Activated CD8-positive, alpha-beta T cell treated with anti-CD3 and anti-CD28 coated beads for 36 hours (primary cell): ENCODE data around the gene DNAJC1. TPM values are rescaled to one million over a fixed set of nuclear protein-coding genes. Genes with fewer than 3 reads are reported as not detected.

Source experiments
- ATAC-seq: fragments of 200-7000 bp; cut with Tn5 transposase; one replicate; pipeline ENCODE4 v1.10.0; 2021; ENCODE audit warnings: mild to moderate bottlenecking, moderate library complexity
- CTCF ChIA-PET: fragments of 350-600 bp; sonication (Branson Sonifier 250); formaldehyde crosslinking; loops from one replicate; lab custom pipeline; 2021; ENCODE audit warnings: antibody characterized with exemption; lab: Charles Lee
- POLR2A ChIA-PET: fragments of 350-600 bp; sonication (Branson Sonifier 250); formaldehyde crosslinking; loops from one replicate; lab custom pipeline; 2021; ENCODE audit warnings: antibody characterized with exemption; lab: Charles Lee
- DNase-seq: peaks from one replicate; pipeline ENCODE4 v3.0.0-alpha.2; 2020
- H3K27ac Mint-ChIP-seq: one replicate; pipeline ENCODE4 v1.8.0; 2021; ENCODE audit warnings: mild to moderate bottlenecking, mixed read lengths
- H3K27me3 Mint-ChIP-seq: one replicate; pipeline ENCODE4 v1.8.0; 2021; ENCODE audit warnings: mixed read lengths
- H3K36me3 Mint-ChIP-seq: one replicate; pipeline ENCODE4 v1.8.0; 2021; ENCODE audit warnings: low read depth, mixed read lengths
- H3K4me1 Mint-ChIP-seq: one replicate; pipeline ENCODE4 v1.8.0; 2021; ENCODE audit warnings: low read depth, mixed read lengths
- H3K4me3 Mint-ChIP-seq: one replicate; pipeline ENCODE4 v1.8.0; 2021; ENCODE audit warnings: mild to moderate bottlenecking, moderate library complexity, mixed read lengths
- H3K9me3 Mint-ChIP-seq: one replicate; pipeline ENCODE4 v1.8.0; 2021; ENCODE audit warnings: mixed read lengths
- intact Hi-C: fragments of 100-400 bp; cut with micrococcal nuclease; formaldehyde crosslinking; loops from one replicate; pipeline ENCODE4 v1.10.0; 2022
- total RNA-seq, 2 experiments: library from RNA; stranded (reverse); gene quantifications; one replicate each; pipeline ENCODE4 v1.2.3, GENCODE V29; 2021
- TF ChIP-seq, protein P1 (sequence below): fragments of 200-600 bp; IDR thresholded peaks from one replicate; pipeline ENCODE4 v1.8.0; 2022; ENCODE audit warnings: antibody characterized with exemption, mild to moderate bottlenecking

Gene DNAJC1
- total RNA-seq, 2 experiments from 2014 or later, result 19.3 to 23.7 TPM

GRCh38 chr10:22010539-22010938 lies 7.0 kb upstream of the DNAJC1 start:
- intact Hi-C loops, result no loop called here
- H3K27ac Mint-ChIP-seq, result no peak overlapping the region
- TF ChIP-seq, protein P1, sequence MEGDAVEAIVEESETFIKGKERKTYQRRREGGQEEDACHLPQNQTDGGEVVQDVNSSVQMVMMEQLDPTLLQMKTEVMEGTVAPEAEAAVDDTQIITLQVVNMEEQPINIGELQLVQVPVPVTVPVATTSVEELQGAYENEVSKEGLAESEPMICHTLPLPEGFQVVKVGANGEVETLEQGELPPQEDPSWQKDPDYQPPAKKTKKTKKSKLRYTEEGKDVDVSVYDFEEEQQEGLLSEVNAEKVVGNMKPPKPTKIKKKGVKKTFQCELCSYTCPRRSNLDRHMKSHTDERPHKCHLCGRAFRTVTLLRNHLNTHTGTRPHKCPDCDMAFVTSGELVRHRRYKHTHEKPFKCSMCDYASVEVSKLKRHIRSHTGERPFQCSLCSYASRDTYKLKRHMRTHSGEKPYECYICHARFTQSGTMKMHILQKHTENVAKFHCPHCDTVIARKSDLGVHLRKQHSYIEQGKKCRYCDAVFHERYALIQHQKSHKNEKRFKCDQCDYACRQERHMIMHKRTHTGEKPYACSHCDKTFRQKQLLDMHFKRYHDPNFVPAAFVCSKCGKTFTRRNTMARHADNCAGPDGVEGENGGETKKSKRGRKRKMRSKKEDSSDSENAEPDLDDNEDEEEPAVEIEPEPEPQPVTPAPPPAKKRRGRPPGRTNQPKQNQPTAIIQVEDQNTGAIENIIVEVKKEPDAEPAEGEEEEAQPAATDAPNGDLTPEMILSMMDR, result no peak
- no peak for ATAC-seq
- H3K4me1 Mint-ChIP-seq, result no peaks in the 10 kb centered on the region
- H3K4me3 Mint-ChIP-seq, result no peak overlapping the region
- DNase-seq, result no peak
- H3K27me3 Mint-ChIP-seq, result peaks cover 4% of the 10 kb centered on the region
- peaks cover 5% of the 10 kb centered on the region for H3K9me3 Mint-ChIP-seq
- POLR2A ChIA-PET, result interaction anchor here (1.4 kb wide), 1 partner anchor 13 kb away, joined by 3 read pairs; no protein-coding TSS in a partner anchor
- H3K36me3 Mint-ChIP-seq, result peaks cover 2% of the 10 kb centered on the region
- CTCF ChIA-PET, result interaction anchor here (0.8 to 2.4 kb wide), 12 partner anchors 11 to 980 kb away, joined by 3 to 12 read pairs (median 3); no protein-coding TSS in a partner anchor

DNA sequence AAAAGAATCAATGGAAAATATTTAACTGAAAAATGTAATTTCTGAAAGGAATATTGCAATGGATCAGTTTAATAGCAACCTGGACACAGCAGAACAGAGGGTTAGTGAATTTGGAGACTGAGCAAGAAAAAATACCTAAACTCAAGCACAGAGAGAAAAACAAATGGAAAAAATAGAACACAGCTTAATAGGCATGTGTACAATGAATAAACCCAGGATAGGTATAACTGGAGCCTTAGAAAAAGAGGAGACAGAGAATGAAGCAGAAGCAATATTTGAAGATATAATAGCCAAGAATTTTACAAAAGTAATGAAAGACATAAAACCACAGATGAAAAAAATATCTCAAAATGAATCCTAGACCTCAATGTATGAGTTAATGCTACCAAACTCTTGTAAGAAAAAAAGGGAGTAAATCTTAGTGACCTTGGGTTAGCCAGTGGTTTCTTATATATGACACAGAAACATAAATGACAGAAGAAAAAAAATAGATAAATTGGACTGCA lies 2.9 kb upstream of the DNAJC1 start:
- intact Hi-C loops, result loop anchor here (10.0 kb wide), 2 partner anchors 218 to 428 kb away; no protein-coding TSS in a partner anchor
- H3K9me3 Mint-ChIP-seq, result peaks cover 5% of the 10 kb centered on the region
- H3K4me1 Mint-ChIP-seq, result peaks cover 13% of the 10 kb centered on the region
- DNase-seq, result no peak
- no peak overlapping the region for H3K4me3 Mint-ChIP-seq
- H3K36me3 Mint-ChIP-seq, result peaks cover 2% of the 10 kb centered on the region
- POLR2A ChIA-PET, result interaction anchor here (0.7 kb wide), 1 partner anchor 470 kb away, joined by 3 read pairs; no protein-coding TSS in a partner anchor
- no peak for ATAC-seq
- TF ChIP-seq, protein P1, result no peak
- H3K27ac Mint-ChIP-seq, result no peak overlapping the region
- H3K27me3 Mint-ChIP-seq, result peaks cover 4% of the 10 kb centered on the region
- CTCF ChIA-PET, result no interaction called here

DNA sequence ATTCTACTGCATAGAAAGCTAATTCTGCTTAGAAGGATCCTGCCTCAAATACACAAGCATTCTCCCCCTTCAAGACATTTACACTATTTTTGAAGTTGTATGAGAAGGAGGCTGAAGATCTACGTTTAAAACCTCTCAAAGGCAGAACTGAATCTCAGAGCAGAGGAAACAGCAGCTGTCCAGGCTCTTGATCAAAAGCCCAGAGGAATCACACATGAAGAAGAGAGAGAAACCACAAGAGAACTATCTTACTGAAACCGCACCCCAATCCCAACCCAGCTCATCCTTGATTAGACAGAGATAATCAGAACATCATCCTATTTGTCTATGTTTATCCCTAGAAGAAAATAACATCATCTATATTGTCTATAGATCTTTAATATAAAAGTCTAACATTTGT lies 2.2 kb upstream of the DNAJC1 start:
- H3K27me3 Mint-ChIP-seq, result peaks cover 4% of the 10 kb centered on the region
- CTCF ChIA-PET, result interaction anchor here (5.0 kb wide), 1 partner anchor 982 kb away, joined by 19 read pairs; no protein-coding TSS in a partner anchor

GRCh38 chr10:22003964-22004281 lies 393 bp upstream of the DNAJC1 start:
- Mint-ChIP-seq H3K9me3 (peaks cover 5% of the 10 kb centered on the region), H3K4me3 (peak overlapping the region; percentile 89), H3K27ac (peak overlapping the region; percentile 87), H3K36me3 (peaks cover 7% of the 10 kb centered on the region), H3K4me1 (peaks cover 27% of the 10 kb centered on the region), H3K27me3 (peaks cover 4% of the 10 kb centered on the region)
- TF ChIP-seq, protein P1, result no peak
- CTCF ChIA-PET, result interaction anchor here (1.0 to 5.0 kb wide), 6 partner anchors 9 to 984 kb away, joined by 3 to 19 read pairs (median 6); no protein-coding TSS in a partner anchor
- POLR2A ChIA-PET, result interaction anchor here (0.7 to 1.9 kb wide), 5 partner anchors 11 to 249 kb away, joined by 3 to 10 read pairs (median 3); no protein-coding TSS in a partner anchor
- ATAC-seq (no peak), DNase-seq (no peak)
- intact Hi-C loops, result loop anchor here (5.0 to 10.0 kb wide), 4 partner anchors 221 to 983 kb away; no protein-coding TSS in a partner anchor

More for the DNA sequence above, 2.2 kb upstream of the DNAJC1 start:
- Mint-ChIP-seq H3K4me1 (peaks cover 18% of the 10 kb centered on the region), H3K36me3 (peaks cover 2% of the 10 kb centered on the region), H3K4me3 (no peak overlapping the region), H3K9me3 (peaks cover 5% of the 10 kb centered on the region), H3K27ac (no peak overlapping the region)
- TF ChIP-seq, protein P1, result no peak
- POLR2A ChIA-PET, result no interaction called here
- intact Hi-C loops, result loop anchor here (10.0 kb wide), 2 partner anchors 219 to 429 kb away; no protein-coding TSS in a partner anchor
- ATAC-seq (no peak), DNase-seq (no peak)
